NCI-H1048 (cell line): ENCODE measurements around the gene CEP68.
"Not testable (repeated sequence)": the region's sequence is repeated elsewhere in the genome, so short reads cannot be mapped to it uniquely, and the experiment has no call there.

Experiments
- DNase-seq: peaks from one replicate; lab custom pipeline; 2025; lab: John Stamatoyannopoulos, UW

CEP68 gene

GRCh38 chr2:65079017-65079416 is 22.8 kb downstream of the CEP68 start:
- DNase-seq = no peak

GRCh38 chr2:65081232-65081685 is 25.0 kb downstream of the CEP68 start:
- DNase-seq = no peak

- no peak for DNase-seq
Measured at GRCh38 chr2:65085148-65085547, 28.9 kb downstream of the CEP68 start.

- DNase-seq = no peak
Measured at GRCh38 chr2:65092791-65093190, 36.6 kb downstream of the CEP68 start.

DNA sequence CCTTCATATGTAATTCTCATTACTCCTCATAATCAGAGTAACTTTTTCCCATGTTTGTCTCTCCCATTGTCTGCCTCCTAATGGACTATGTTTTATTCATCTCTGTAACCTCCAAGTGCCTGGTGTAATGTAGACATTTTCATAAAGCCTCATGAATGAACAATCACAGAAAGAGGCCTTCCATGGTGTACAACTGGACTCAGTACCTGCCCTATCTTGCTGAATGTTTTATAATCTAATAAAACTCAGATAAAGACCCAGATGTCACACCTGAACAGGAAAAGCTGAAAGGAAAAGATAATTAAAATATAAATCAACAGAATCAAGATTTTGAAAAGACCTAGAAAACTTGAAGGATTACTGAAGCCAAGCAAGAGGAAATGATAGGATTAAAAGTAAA is 37.0 kb downstream of the CEP68 start:
- DNase-seq = no peak

DNA sequence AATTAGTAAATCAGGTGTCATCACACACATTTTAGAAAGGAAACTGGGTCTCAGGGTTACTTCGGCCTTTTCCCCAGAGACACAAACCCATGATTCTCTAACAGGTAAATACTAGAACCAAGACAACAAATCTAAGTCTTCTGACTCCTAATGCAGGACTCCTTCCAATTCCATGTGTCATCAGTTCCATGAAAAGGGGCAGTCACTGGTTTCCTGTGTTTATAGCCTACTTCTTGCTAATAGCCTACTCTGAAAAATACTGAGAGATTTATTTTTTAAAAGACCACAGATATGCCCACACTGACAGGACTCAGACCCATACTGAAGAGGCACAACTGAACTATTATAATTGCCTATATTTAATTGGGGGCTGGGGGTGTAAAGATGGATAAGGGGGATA is 40.7 kb downstream of the CEP68 start:
- no peak for DNase-seq

DNA sequence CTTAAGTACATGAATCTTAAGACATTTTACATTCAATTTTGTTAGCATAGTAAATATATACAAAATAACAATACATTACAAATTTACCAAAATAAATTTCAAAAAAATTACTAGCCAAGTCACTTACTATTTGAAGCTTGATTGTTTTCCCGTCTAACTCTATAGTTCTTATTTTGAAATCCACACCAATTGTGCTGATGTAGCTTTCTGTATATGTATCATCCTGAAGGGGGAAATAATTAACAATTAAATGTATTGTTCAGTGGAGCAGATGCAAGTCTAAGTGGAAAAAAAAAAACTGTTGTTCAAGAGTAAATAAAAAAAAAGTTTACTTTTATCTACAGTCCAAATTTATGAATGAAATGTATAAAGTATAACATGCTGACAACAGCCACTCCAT is 41.6 kb downstream of the CEP68 start:
- no peak for DNase-seq

- no peak for DNase-seq
Measured at GRCh38 chr2:65098741-65099140, 42.5 kb downstream of the CEP68 start.

DNA sequence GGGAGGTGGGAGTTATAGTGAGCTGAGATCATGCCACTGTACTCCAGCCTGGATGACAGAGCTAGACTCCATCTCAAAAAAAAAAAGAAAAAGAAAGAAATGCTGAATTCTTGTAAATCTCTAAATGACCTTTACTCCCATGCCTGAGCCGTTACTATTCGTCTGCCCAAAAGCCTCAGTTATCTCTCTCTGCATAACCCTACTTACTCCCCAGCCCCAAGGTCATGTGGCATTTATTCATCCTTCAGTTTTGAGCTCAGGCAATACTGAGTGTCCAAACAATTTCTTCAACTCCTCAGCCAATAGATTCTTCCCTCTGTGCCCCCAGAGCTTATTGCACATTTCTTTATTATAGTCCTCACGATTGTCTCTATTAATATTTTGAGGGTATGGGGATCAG is 44.9 kb downstream of the CEP68 start:
- DNase-seq = no peak

DNA sequence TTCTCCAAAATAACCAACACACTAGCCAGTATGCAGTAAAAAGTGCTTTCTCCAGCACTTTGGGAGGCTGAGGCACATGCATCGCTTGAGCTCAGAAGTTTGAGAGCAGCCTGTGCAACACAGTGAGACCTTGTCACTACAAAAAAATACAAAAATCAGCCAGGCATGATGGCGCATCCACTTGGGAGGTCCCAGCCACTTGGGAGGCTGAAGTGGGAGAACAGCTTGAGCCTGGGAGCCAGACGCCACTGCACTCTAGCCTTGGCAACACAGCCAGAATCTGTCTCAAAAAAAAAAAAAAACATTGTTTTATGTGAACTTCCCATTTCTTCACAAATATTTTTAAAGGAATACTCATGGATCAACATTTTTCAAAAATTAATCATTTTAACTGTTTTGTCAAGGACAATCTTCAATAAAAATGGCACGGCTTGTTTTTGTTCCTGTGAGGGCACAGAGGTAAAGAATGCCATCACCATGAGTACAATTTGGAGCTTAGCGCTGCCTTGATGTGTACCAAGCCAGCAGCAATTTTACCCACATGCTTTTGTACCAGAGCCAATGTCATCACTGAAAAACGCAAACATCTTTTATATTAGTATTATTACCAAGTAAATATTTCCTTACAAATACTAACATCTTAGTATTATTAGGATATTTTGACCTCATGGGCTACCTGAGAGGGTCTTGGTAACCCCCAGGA is 46.9 kb downstream of the CEP68 start:
- no peak for DNase-seq

DNA sequence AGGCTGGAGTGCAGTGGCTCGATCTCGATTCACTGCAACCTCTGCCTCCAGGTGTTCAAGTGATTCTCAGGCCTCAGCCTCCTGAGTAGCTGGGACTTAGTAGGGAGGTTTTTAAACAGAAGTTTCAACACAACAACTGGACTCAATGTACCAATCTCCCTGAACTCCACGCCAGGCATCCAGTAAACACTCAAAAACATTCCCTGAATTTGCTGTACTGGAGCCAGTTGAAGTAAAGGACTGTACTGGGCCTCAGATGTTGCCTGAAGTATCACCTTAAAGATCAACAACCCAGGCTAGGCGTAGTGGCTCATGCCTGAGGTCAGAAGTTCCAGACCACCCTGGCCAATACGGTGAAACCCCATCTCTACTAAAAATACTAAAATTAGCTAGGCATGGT is 51.3 kb downstream of the CEP68 start:
- no peak for DNase-seq

DNA sequence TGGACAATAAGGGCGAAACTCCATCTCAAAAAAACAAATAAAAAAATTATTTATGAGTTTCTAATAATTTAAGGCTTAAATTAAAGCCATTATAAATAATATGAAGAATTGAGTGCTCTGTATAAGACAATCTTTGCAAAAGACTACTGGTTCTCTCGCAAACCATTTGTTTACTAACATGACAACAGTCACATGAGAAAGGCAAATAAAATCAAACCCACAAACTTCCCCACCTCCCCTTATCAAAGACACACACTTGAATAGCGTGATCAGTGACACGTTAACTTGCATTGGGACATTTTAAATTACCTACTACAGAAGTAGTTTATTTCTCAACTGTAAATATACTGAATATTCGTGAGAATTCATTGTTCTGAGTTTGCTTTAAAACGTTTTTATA is 52.6 kb downstream of the CEP68 start:
- DNase-seq = no peak

GRCh38 chr2:65112633-65113032 is 56.4 kb downstream of the CEP68 start:
- DNase-seq = no peak

DNA sequence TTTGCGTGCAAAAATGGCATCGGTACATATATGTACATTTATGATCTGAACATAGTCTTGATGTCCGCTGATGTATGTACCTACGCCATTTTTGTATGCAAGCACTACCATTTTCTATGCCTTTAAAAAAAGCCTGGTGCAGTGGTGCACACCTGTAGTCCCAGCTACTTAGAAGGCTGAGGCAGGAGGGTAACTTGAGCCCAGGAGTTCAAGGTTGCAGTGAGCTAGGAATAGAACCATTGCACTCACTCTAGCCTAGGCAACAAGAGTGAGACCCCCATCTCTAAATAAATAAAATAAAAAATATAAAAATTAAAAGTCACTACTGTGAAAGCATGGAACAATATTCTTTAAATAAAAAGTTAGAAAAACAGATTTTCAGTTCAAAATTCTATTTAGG is 57.0 kb downstream of the CEP68 start:
- no peak for DNase-seq

- no peak for DNase-seq
Measured at GRCh38 chr2:65113816-65114215, 57.6 kb downstream of the CEP68 start.

- DNase-seq = no peak
Measured at GRCh38 chr2:65114921-65115320, 58.7 kb downstream of the CEP68 start.

DNA sequence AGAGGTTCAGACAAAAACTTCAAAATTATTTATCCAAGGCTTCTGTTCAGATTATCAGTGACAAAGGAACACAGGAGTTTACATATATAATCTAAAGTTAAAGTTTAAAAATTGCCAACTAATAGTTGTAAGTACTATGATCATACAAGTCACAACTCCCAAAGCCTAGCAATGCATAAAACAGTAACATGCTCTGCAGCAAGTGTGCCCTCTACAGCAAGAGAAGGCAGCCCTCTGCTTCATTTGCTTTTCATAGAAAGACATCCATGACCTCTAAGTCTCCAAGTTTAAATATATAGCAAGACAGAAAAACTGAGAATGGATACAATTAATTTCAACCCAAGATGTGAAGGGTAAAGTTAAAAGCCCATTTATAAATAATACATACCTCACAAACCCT is 60.4 kb downstream of the CEP68 start:
- no peak for DNase-seq

GRCh38 chr2:65120990-65121693 is 64.9 kb downstream of the CEP68 start:
- DNase-seq = no peak

DNA sequence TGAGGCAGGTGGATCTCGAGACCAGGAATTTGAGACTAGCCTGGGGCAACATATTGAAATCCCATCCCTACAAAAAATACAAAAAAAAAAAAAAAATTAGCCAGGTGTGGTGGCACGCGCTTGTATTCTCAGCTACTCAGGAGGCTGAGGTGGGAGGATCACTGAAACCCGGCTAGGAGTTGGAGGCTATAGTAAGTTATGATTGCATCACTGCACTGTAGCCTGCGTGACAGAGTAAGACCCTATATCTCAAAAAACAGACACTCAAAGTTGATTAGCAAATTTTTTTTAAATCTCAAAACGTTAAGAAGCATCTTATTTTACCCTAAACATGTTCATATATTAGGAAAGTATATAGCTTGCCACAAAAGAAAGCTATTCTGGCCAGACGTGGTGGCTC is 66.1 kb downstream of the CEP68 start:
- DNase-seq = no peak

- not testable (repeated sequence) for DNase-seq
Measured at GRCh38 chr2:65125457-65125856, 69.2 kb downstream of the CEP68 start.

- no peak for DNase-seq
Measured at GRCh38 chr2:65128297-65129190, 72.3 kb downstream of the CEP68 start.

- no peak for DNase-seq
Measured at GRCh38 chr2:65129286-65129825, 73.1 kb downstream of the CEP68 start.
